A549 (cell line): ENCODE measurements around the gene ATP5PF.

ENCODE experiments used
- BHLHE40 ChIP-seq: IDR thresholded peaks from 2 replicates; pipeline ENCODE4 v1.6.1; 2012; ENCODE audit warnings: low read depth, low read length, inconsistent platforms
- CTCF ChIP-seq: fragments of >200 bp; sonication (Bioruptor Twin); formaldehyde crosslinking; IDR thresholded peaks from 3 replicates; pipeline ENCODE4 v1.5.1; 2016
- MAX ChIP-seq: IDR thresholded peaks from 2 replicates; pipeline ENCODE4 v1.6.1; 2012

GRCh38 chr21:25737421-25737820 is 2.7 kb upstream of the ATP5PF start:
- TF ChIP-seq MAX: no peak
- TF ChIP-seq CTCF: no peak
- no peak for TF ChIP-seq BHLHE40
